ENCODE measurements around the gene ACE2.

DNA sequence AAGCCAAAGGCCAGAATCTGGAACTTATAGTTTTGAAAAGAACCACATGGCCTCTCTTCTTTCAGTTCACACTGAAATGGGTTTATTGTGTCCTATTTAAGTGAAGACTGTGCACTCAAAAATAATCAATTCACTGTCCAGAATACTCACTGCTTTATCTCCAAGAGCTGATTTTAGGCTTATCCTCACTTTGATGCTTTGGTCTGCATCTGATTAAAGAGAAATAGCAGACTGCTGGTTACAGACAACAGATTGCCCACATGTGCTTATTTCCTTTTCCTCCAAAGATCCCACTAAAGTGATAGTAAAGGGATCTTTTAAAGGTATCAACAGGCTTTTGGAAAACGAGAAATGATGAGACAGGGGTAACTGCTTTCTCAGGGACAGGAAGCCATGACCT, 30.6 kb downstream of the ACE2 start:
- TF ChIP-seq, protein P1, sequence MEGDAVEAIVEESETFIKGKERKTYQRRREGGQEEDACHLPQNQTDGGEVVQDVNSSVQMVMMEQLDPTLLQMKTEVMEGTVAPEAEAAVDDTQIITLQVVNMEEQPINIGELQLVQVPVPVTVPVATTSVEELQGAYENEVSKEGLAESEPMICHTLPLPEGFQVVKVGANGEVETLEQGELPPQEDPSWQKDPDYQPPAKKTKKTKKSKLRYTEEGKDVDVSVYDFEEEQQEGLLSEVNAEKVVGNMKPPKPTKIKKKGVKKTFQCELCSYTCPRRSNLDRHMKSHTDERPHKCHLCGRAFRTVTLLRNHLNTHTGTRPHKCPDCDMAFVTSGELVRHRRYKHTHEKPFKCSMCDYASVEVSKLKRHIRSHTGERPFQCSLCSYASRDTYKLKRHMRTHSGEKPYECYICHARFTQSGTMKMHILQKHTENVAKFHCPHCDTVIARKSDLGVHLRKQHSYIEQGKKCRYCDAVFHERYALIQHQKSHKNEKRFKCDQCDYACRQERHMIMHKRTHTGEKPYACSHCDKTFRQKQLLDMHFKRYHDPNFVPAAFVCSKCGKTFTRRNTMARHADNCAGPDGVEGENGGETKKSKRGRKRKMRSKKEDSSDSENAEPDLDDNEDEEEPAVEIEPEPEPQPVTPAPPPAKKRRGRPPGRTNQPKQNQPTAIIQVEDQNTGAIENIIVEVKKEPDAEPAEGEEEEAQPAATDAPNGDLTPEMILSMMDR (optimal IDR thresholded peaks at IDR 0.05 in 1 of 3, IDR thresholded peaks at IDR 0.05 in 1 of 3, conservative IDR thresholded peaks at IDR 0.05 in 1 of 3; ENCODE audit: extremely low read depth in 1 of 3, insufficient read depth in 2 of 3, low read length in 3 of 3): no peak
- TF ChIP-seq EZH2 (IDR thresholded peaks at IDR 0.05; ENCODE audit: low read length): no peak
